PFSK-1 (cell line): Measurements from ENCODE around the gene CIB1.

Experiments used
- FOXP2 ChIP-seq: optimal IDR thresholded peaks from 2 replicates; pipeline ENCODE3; 2011; ENCODE audit warnings: borderline replicate concordance, control low read depth, inconsistent platforms; ENCODE audit not compliant: insufficient read depth; ENCODE audit errors: extremely low read length, extremely low read depth
- POLR2AphosphoS5 ChIP-seq: IDR thresholded peaks from 2 replicates; pipeline ENCODE4 v1.6.1; 2012; ENCODE audit warnings: low read depth, mild to moderate bottlenecking, control low read depth, low read length, moderate library complexity
- REST ChIP-seq, 2 experiments: IDR thresholded peaks; 2 replicates each; pipeline versions ENCODE4 v1.6.1 to v1.8.0; 2011 to 2012; ENCODE audit warnings: low read depth in 2 of 2, low read length in 2 of 2, control low read depth in 1 of 2, inconsistent platforms in 1 of 2, mild to moderate bottlenecking in 1 of 2, moderate library complexity in 1 of 2; ENCODE audit not compliant: insufficient read depth in 1 of 2
- SIN3A ChIP-seq: IDR thresholded peaks from 2 replicates; pipeline ENCODE4 v1.6.1; 2012; ENCODE audit warnings: mild to moderate bottlenecking, low read length, moderate library complexity, borderline replicate concordance; ENCODE audit not compliant: insufficient read depth
- TAF1 ChIP-seq: IDR thresholded peaks from 2 replicates; pipeline ENCODE4 v1.6.1; 2012; ENCODE audit warnings: low read length, control low read depth, borderline replicate concordance; ENCODE audit not compliant: insufficient read depth

Gene CIB1

GRCh38 chr15:90192961-90193786 is 40.6 kb downstream of the CIB1 start:
- TF ChIP-seq SIN3A (no peak), REST (IDR thresholded peaks at IDR 0.05; ENCODE audit: insufficient read depth in 1 of 2, low read depth in 2 of 2, low read length in 2 of 2) (no peak)

- no peak for TF ChIP-seq SIN3A
- TF ChIP-seq POLR2AphosphoS5: no peak
- no peak for TF ChIP-seq TAF1
- TF ChIP-seq FOXP2: no peak
- no peak for TF ChIP-seq REST (IDR thresholded peaks at IDR 0.05; ENCODE audit: insufficient read depth in 1 of 2, low read depth in 2 of 2, low read length in 2 of 2)
These were observed 41.8 kb downstream of the CIB1 start for GRCh38 chr15:90191794-90192509.

GRCh38 chr15:90191344-90191687 is 42.4 kb downstream of the CIB1 start:
- TF ChIP-seq POLR2AphosphoS5 (no peak), REST (IDR thresholded peaks at IDR 0.05; ENCODE audit: insufficient read depth in 1 of 2, low read depth in 2 of 2, low read length in 2 of 2) (no peak), SIN3A (no peak), FOXP2 (no peak), TAF1 (no peak)

DNA sequence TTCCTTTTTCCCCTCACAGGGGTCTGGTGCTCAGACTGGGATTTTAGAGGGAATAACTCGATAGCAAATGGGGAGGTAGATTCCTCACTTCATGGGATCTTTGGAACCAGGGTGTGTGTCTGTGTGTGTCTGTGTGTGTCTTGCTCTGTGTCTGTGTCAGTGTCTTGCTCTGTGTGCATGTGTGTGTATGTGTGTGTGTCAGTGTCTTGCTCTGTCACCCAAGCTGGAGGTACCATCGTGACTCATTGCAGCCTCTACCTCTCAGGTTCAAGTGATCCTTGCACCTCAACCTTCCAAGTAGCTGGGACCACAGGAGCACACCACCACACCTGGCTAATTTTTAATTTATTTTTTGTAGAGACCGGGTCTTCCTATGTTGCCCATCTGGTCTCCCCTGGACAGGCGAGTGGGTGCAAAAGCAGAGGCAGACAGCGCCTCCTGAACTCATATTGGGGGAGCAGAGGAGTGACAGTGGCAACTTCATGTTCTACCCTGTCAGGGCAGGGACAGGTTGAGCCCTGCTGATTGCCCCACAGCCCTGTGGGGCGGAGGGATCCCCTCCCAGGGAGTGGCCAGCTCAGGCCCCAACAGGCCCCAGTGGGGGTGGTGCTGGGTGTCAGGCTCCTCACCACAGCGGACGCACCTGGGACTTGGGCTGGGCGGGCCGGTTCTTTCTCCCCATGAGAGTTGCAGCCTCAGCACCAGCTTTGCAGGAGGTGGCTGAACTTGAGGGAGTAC is 43.0 kb downstream of the CIB1 start:
- no peak for TF ChIP-seq TAF1
- no peak for TF ChIP-seq SIN3A
- TF ChIP-seq REST (IDR thresholded peaks at IDR 0.05; ENCODE audit: insufficient read depth in 1 of 2, low read depth in 2 of 2, low read length in 2 of 2): no peak
- TF ChIP-seq FOXP2: no peak
- TF ChIP-seq POLR2AphosphoS5: no peak
